ENCODE measurements around the gene GTPBP2.
"Not testable (repeated sequence)": the region's sequence is repeated elsewhere in the genome, so short reads cannot be mapped to it uniquely, and the experiment has no call there.

GTPBP2 gene

DNA sequence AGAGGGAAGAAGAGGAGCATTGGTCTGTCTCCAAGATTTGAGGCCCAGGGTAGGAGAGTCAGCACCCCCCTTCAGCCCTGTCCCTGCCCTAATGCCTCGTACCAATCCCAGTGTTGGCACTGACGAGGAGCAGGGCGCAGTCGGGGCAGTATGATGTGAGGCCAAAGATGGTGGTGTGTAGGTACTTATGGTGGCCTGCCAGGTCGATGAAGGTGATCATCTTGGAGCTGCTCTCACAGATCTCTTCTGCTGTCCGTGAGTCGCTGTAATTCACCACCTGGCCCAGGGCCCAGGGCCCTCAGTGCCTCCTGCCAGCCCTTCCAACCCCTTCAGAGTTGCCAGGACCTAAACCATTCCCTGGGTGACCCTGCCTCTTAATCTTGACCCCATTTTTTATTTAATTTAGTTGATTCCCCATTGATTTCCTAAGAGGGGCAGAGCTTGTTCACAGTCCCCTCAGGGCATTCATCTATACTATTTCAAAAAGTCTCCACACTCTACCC lies 4.2 kb downstream of the GTPBP2 start:
- DNase-seq (ENCODE audit: low read depth in 2 of 2): no peak

- no peak for DNase-seq (ENCODE audit: low read depth in 2 of 2)
These were observed 4.9 kb downstream of the GTPBP2 start for GRCh38 chr6:43623880-43624785.

- DNase-seq (ENCODE audit: low read depth in 2 of 2): no peak
These were observed 6.5 kb downstream of the GTPBP2 start for GRCh38 chr6:43622541-43622940.

GRCh38 chr6:43621836-43622180 lies 7.3 kb downstream of the GTPBP2 start:
- no peak for DNase-seq (ENCODE audit: low read depth in 2 of 2)

- DNase-seq (ENCODE audit: low read depth in 2 of 2): no peak
These were observed 7.8 kb downstream of the GTPBP2 start for GRCh38 chr6:43621078-43621835.

- DNase-seq (ENCODE audit: low read depth in 2 of 2): no peak
These were observed 12.2 kb downstream of the GTPBP2 start for GRCh38 chr6:43616725-43617472.

DNA sequence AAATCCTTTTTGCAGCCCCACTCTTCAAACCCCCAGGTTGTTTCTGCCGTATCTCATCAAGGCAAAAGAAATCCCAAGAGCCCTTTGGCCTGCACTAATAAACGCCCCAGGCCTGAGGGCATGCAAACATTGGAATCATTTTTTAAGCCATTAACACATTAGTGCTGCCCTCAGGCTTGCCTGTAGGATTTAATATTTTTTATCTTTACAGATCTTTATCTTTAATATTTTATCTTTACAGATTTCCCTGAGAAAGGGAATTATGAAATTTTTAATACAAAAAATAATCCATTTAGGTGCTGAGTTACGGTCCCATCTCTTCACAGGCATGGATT lies 14.7 kb downstream of the GTPBP2 start:
- DNase-seq (ENCODE audit: low read depth in 2 of 2): no peak

GRCh38 chr6:43613721-43614395 lies 15.2 kb downstream of the GTPBP2 start:
- no peak for DNase-seq (ENCODE audit: low read depth in 2 of 2)

- no peak for DNase-seq (ENCODE audit: low read depth in 2 of 2)
These were observed 18.6 kb downstream of the GTPBP2 start for GRCh38 chr6:43610431-43610830.

DNA sequence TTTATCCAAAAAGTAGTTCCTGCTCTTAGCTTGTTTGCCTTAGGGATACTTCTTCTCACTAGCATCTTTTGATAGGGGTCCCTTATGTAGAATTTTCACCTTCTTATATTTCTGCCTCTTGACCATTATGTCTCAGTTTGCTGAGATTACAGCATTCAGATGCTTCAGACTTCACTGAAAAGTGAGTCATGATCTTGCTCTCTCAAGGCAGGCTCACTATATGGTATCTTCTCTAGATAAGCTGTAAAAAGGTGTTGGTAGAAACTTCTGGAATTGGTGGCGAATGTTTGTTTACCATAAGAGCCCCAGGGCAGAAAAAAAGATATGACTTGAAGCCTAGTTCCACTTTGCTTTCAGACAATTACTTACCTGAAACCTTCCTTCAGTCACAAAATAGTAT lies 19.7 kb downstream of the GTPBP2 start:
- no peak for DNase-seq (ENCODE audit: low read depth in 2 of 2)

GRCh38 chr6:43608807-43609206 lies 20.3 kb downstream of the GTPBP2 start:
- DNase-seq (ENCODE audit: low read depth in 2 of 2): no peak

- DNase-seq (ENCODE audit: low read depth in 2 of 2): peak in 1 of 2 experiments; percentile 53
These were observed 20.7 kb downstream of the GTPBP2 start for GRCh38 chr6:43608310-43608763.

GRCh38 chr6:43606019-43606418 lies 23.0 kb downstream of the GTPBP2 start:
- no peak for DNase-seq (ENCODE audit: low read depth in 2 of 2)

DNA sequence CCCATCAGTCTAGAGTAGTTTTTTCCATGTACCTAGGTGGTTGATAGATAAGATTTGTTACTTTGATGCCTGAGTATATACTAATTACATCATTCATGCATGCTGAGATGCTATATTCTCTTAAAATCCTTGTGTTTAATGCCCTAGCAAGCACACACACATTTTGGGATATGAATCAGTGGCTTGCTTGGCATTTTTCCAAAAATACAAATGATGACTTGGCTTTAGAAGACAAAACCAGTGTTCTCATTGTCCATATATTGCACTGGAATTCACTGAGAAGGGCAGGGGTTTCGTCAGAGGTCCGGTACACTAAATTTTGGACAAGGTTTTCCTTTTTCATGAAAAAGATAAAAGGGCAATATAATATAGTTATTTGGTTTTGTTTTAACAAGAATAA lies 24.9 kb downstream of the GTPBP2 start:
- DNase-seq (ENCODE audit: low read depth in 2 of 2): peak; percentile 41 to 48

DNA sequence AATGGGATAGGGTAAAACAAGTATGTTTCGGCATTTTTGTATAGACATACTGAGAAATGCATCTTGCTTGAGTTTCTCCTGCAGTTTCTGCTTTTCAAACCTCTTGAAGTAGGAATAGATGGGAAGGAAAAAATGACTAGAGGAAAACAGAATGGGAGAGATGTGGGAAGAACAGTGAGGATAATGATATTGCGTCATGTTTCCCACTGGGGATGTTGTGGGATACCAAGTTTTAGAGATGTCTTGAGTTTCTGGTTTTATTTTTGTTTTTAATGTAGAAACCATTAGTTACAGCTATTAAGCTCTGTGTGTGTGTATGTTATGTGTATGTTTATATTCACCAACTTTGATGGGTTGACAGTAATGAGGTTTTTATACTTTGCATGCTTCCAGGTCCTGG lies 28.5 kb downstream of the GTPBP2 start:
- DNase-seq (ENCODE audit: low read depth in 2 of 2): no peak

DNA sequence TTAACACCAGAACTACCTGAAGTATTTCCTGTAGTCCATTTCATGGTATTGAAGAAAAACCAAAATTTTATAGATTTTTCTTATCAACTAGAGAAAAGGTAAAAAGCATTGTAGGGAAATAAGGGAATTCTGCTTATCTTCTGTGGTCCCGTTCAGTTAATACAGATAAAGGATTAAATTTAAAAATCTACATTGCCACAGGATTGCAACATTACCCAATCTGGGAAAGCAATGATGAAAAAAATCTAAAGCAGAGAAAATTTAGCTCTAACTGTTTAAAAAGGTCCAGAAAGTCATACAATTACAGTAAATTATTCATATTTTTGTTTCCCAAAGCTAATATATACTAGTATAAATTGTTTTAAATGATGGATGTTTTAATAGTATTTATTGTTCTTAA lies 35.1 kb downstream of the GTPBP2 start:
- no peak for DNase-seq (ENCODE audit: low read depth in 2 of 2)

DNA sequence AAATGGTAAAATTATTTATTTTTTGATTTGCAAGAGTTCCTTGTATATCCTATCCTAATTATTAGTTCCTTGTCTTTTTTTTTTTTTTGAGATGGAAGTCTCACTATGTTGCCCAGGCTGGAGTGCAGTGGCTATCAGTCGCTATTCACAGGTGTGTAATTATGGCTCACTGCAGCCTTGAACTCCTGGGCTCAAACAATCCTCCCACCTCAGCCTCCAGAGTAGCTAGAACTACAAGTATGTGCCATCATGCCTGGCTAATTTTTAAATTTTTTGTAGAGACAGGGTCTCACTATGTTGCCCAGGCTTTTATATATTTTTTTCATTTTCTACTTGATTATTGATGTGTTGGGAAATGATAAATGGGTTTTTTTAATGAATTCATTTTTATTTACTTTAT lies 39.5 kb downstream of the GTPBP2 start:
- not testable (repeated sequence) for DNase-seq (ENCODE audit: low read depth in 2 of 2)

DNA sequence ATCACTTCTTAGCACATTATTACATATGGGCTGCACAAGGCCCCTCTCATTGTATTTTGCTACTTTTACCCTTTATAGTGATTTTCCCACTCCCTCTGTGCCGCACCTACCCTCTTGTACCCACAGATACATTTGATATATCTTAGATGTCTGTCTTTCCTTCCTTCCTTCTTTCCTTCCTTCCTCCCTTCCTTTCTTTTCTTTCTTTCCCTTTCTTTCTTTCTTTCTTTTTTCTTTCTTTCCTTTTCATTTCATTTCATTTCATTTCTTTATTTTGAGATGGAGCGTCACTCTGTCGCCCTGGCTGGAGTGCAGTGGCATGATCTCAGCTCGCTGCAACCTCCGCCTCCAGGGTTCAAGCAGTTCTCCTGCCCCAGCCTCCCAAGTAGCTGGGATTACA lies 40.9 kb downstream of the GTPBP2 start:
- DNase-seq (ENCODE audit: low read depth in 2 of 2): no peak

- DNase-seq (ENCODE audit: low read depth in 2 of 2): no peak
These were observed 44.0 kb downstream of the GTPBP2 start for GRCh38 chr6:43584892-43585570.

DNA sequence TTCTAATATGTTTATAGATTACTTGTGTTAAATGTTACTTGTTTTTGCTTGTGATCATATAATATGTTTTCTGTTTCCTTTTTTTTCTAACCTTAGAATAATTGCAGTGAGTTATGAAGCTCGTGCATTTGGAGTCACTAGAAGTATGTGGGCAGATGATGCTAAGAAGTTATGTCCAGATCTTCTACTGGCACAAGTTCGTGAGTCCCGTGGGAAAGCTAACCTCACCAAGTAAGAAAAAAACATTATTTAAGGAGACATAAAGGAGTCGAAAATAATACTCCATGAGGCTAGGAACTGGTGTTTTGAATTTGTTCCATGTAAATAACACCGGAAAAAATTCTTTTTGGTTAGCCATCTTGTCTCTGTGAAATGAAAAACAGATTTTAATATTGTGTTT lies 46.2 kb downstream of the GTPBP2 start:
- DNase-seq (ENCODE audit: low read depth in 2 of 2): no peak

GRCh38 chr6:43579171-43579570 lies 49.9 kb downstream of the GTPBP2 start:
- DNase-seq (ENCODE audit: low read depth in 2 of 2): no peak

Data from fibroblast of skin of left biceps (primary cell).